Neural cell (in vitro differentiated cells): ENCODE results near the gene NCEH1. TPM values are rescaled to one million over a fixed set of nuclear protein-coding genes. Genes with fewer than 3 reads are reported as not detected.
A peak's percentile ranks its signal among the peaks of the same experiment; 100 is the strongest.

Experiments used
- H2AFZ ChIP-seq: fragments of 200-600, 300-800 bp; sonication (generic), shearing (Covaris generic); 2 replicates; pipeline ENCODE4 v1.6.0; 2014; ENCODE audit warnings: low read depth, mild to moderate bottlenecking, antibody characterized with exemption, low read length, moderate library complexity
- H3F3A ChIP-seq: fragments of 200-600 bp; shearing (Covaris generic); 2 replicates; pipeline ENCODE4 v1.6.1; 2016; ENCODE audit warnings: mild to moderate bottlenecking, moderate library complexity, mixed read lengths, antibody characterized with exemption, low read length; ENCODE audit not compliant: insufficient read depth, poor library complexity, severe bottlenecking
- H3K27ac ChIP-seq: fragments of 200-600, 300-800 bp; sonication (generic), shearing (Covaris generic); 2 replicates; pipeline ENCODE4 v1.5.1; 2014; ENCODE audit warnings: mild to moderate bottlenecking, low read length, moderate library complexity
- H3K27me3 ChIP-seq: fragments of 300-800, 200-600 bp; sonication (generic), shearing (Covaris generic); 2 replicates; pipeline ENCODE4 v1.6.0; 2014; ENCODE audit warnings: mild to moderate bottlenecking, low read depth, low read length, moderate library complexity; ENCODE audit not compliant: insufficient read depth
- H3K36me3 ChIP-seq: fragments of 300-800, 200-600 bp; sonication (generic), shearing (Covaris generic); 2 replicates; pipeline ENCODE4 v1.5.1; 2014; ENCODE audit warnings: mild to moderate bottlenecking, antibody characterized with exemption, low read length, moderate library complexity; ENCODE audit not compliant: insufficient read depth
- H3K4me2 ChIP-seq: fragments of 300-800, 200-600 bp; sonication (generic), shearing (Covaris generic); 2 replicates; pipeline ENCODE4 v1.6.0; 2014; ENCODE audit warnings: mild to moderate bottlenecking, low read length
- H3K4me3 ChIP-seq: fragments of 300-800, 200-600 bp; sonication (generic), shearing (Covaris generic); 2 replicates; pipeline ENCODE4 v1.5.1; 2014; ENCODE audit warnings: mild to moderate bottlenecking, low read length, moderate library complexity
- H3K79me2 ChIP-seq: fragments of 200-600 bp; shearing (Covaris generic); replicated peaks from 2 replicates; pipeline ENCODE4 v1.6.0; 2014; ENCODE audit warnings: mild to moderate bottlenecking, low read length, moderate library complexity; ENCODE audit not compliant: insufficient read depth
- H3K9ac ChIP-seq: fragments of 300-800, 200-600 bp; sonication (generic), shearing (Covaris generic); 2 replicates; pipeline ENCODE4 v1.6.1; 2016; ENCODE audit warnings: mild to moderate bottlenecking, low read length, mixed read lengths
- H3K9me2 ChIP-seq: fragments of 200-600 bp; shearing (Covaris generic); 2 replicates; pipeline ENCODE4 v1.6.1; 2016; ENCODE audit warnings: mild to moderate bottlenecking, low read length, mixed read lengths; ENCODE audit not compliant: insufficient read depth
- H3K9me3 ChIP-seq: fragments of 200-600, 300-800 bp; sonication (generic), shearing (Covaris generic); 2 replicates; pipeline ENCODE4 v1.6.1; 2016; ENCODE audit warnings: mild to moderate bottlenecking, mixed run types, low read length, moderate library complexity, mixed read lengths
- H4K20me1 ChIP-seq: fragments of 200-600 bp; shearing (Covaris generic); 2 replicates; pipeline ENCODE4 v1.6.1; 2016; ENCODE audit warnings: mild to moderate bottlenecking, mixed run types; ENCODE audit not compliant: insufficient read depth
- CTCF ChIP-seq: fragments of 450-650 bp; IDR thresholded peaks from 2 replicates; pipeline ENCODE4 v1.5.1; 2014; ENCODE audit warnings: antibody characterized with exemption, mild to moderate bottlenecking, moderate library complexity; ENCODE audit not compliant: poor library complexity, severe bottlenecking
- EP300 ChIP-seq: fragments of 450-650 bp; conservative IDR thresholded peaks from 2 replicates; pipeline ENCODE4 v1.6.1; 2014; ENCODE audit warnings: antibody characterized with exemption, mild to moderate bottlenecking, moderate library complexity; ENCODE audit not compliant: poor library complexity, severe bottlenecking
- EZH2 ChIP-seq: fragments of 200-600, 300-800 bp; shearing (Covaris generic), sonication (generic); IDR thresholded peaks from 2 replicates; pipeline ENCODE4 v1.6.1; 2014; ENCODE audit warnings: antibody characterized with exemption, low read length, borderline replicate concordance, mild to moderate bottlenecking; ENCODE audit not compliant: insufficient read depth, poor library complexity, severe bottlenecking
- MXI1 ChIP-seq: fragments of 450-650 bp; conservative IDR thresholded peaks from 2 replicates; pipeline ENCODE4 v1.6.1; 2014; ENCODE audit warnings: antibody characterized with exemption, mild to moderate bottlenecking; ENCODE audit not compliant: poor library complexity, severe bottlenecking
- POLR2AphosphoS5 ChIP-seq: IDR thresholded peaks from 2 replicates; pipeline ENCODE4 v1.6.1; 2012
- RAD21 ChIP-seq: fragments of 450-650 bp; conservative IDR thresholded peaks from 2 replicates; pipeline ENCODE4 v1.6.1; 2014; ENCODE audit warnings: antibody characterized with exemption, mild to moderate bottlenecking, moderate library complexity
- REST ChIP-seq: IDR thresholded peaks from 2 replicates; pipeline ENCODE4 v1.6.1; 2012; ENCODE audit warnings: borderline replicate concordance
- SMC3 ChIP-seq: fragments of 450-650 bp; conservative IDR thresholded peaks from 2 replicates; pipeline ENCODE4 v1.6.1; 2014; ENCODE audit warnings: antibody characterized with exemption, mild to moderate bottlenecking, moderate library complexity; ENCODE audit not compliant: poor library complexity
- TAF1 ChIP-seq: IDR thresholded peaks from 2 replicates; pipeline ENCODE4 v1.6.1; 2012; ENCODE audit warnings: low read depth
- polyA plus RNA-seq: library from polyadenylated mRNA; depleted of rRNA; stranded (reverse); fragments of >200 nt; gene quantifications from 2 replicates; pipeline ENCODE4 v1.2.3, GENCODE V29; 2014

NCEH1 gene
- polyA plus RNA-seq, 1 donor from 2014 or later = 2.1 TPM

- no peaks in the 10 kb centered on the region for H3K79me2 ChIP-seq
- no peaks in the 10 kb centered on the region for H3K36me3 ChIP-seq
- H3K27me3 ChIP-seq = no peaks in the 10 kb centered on the region
- H3K9me3 ChIP-seq = no peaks in the 10 kb centered on the region
- TF ChIP-seq POLR2AphosphoS5 (no peak), REST (no peak), EP300 (no peak)
- no peaks in the 10 kb centered on the region for H3K9me2 ChIP-seq
- no peaks in the 10 kb centered on the region for H3F3A ChIP-seq
- H4K20me1 ChIP-seq = no peaks in the 10 kb centered on the region
- H2AFZ ChIP-seq = no peak overlapping the region
- H3K4me3 ChIP-seq = no peak overlapping the region
- no peak overlapping the region for H3K9ac ChIP-seq
- no peak overlapping the region for H3K4me2 ChIP-seq
- H3K27ac ChIP-seq = no peak overlapping the region
Measured at GRCh38 chr3:172598904-172599303, 112.0 kb downstream of the NCEH1 start.

GRCh38 chr3:172596394-172596706, 114.5 kb downstream of the NCEH1 start:
- Histone ChIP-seq H3F3A (no peaks in the 10 kb centered on the region), H3K79me2 (no peaks in the 10 kb centered on the region), H3K9ac (no peak overlapping the region), H3K9me2 (no peaks in the 10 kb centered on the region), H3K36me3 (no peaks in the 10 kb centered on the region), H2AFZ (no peak overlapping the region), H3K9me3 (no peaks in the 10 kb centered on the region), H3K4me2 (no peak overlapping the region), H4K20me1 (no peaks in the 10 kb centered on the region), H3K27me3 (no peaks in the 10 kb centered on the region), H3K4me3 (no peak overlapping the region), H3K27ac (no peak overlapping the region)
- TF ChIP-seq TAF1 = no peak
- peak; percentile 5 for TF ChIP-seq CTCF

GRCh38 chr3:172595664-172596393, 115.0 kb downstream of the NCEH1 start:
- Histone ChIP-seq H3K9me2 (no peaks in the 10 kb centered on the region), H3K4me3 (no peak overlapping the region), H3K4me2 (no peak overlapping the region), H2AFZ (no peak overlapping the region), H3K79me2 (no peaks in the 10 kb centered on the region), H3K27me3 (no peaks in the 10 kb centered on the region), H3K9ac (no peak overlapping the region), H3K27ac (no peak overlapping the region), H3F3A (no peaks in the 10 kb centered on the region), H4K20me1 (no peaks in the 10 kb centered on the region), H3K36me3 (no peaks in the 10 kb centered on the region), H3K9me3 (no peaks in the 10 kb centered on the region)
- no peak for TF ChIP-seq POLR2AphosphoS5
- TF ChIP-seq EP300 = no peak
- TF ChIP-seq CTCF = peak; percentile 65
- no peak for TF ChIP-seq EZH2
- TF ChIP-seq TAF1 = no peak
- no peak for TF ChIP-seq MXI1
- TF ChIP-seq RAD21 = peak; percentile 62
- no peak for TF ChIP-seq REST
- TF ChIP-seq SMC3 = peak; percentile 48
